GM12878 (cell line): ENCODE data around the gene DTNBP1.

Experiments used
- ASH2L ChIP-seq: fragments of 300-600, 200-600 bp; sonication (generic); IDR thresholded peaks from 2 replicates; pipeline ENCODE4 v1.6.1; 2017; ENCODE audit warnings: low read depth, mild to moderate bottlenecking, borderline replicate concordance
- BCL11A ChIP-seq: IDR thresholded peaks from 2 replicates; pipeline ENCODE4 v1.6.1; 2011; ENCODE audit warnings: low read depth, low read length
- CREM ChIP-seq: IDR thresholded peaks from 2 replicates; pipeline ENCODE4 v1.6.1; 2014; ENCODE audit warnings: antibody characterized with exemption, low read depth
- CTCF ChIP-seq, 3 experiments: IDR thresholded peaks in 2 of 3; conservative IDR thresholded peaks in 1 of 3; 2 replicates each; pipeline ENCODE4 v1.5.1; 2011; ENCODE audit warnings: low read depth in 3 of 3, low read length in 3 of 3, mild to moderate bottlenecking in 3 of 3, control low read depth in 2 of 3, moderate library complexity in 2 of 3, inconsistent platforms in 1 of 3, mixed read lengths in 1 of 3; ENCODE audit not compliant: control insufficient read depth in 2 of 3, insufficient read depth in 1 of 3; ENCODE audit errors: extremely low read depth in 1 of 3
- ETV6 ChIP-seq, 2 experiments: fragments of 450-650 bp in 1 of 2; IDR thresholded peaks in 1 of 2; conservative IDR thresholded peaks in 1 of 2; 2 replicates each; pipeline ENCODE4 v1.6.1; 2014; ENCODE audit warnings: antibody characterized with exemption in 1 of 2, borderline replicate concordance in 1 of 2, low read depth in 1 of 2, mild to moderate bottlenecking in 1 of 2, moderate library complexity in 1 of 2
- FOXM1 ChIP-seq: IDR thresholded peaks from 2 replicates; pipeline ENCODE4 v1.6.1; 2012; ENCODE audit warnings: low read depth, mild to moderate bottlenecking, inconsistent platforms, low read length, moderate library complexity
- IRF3 ChIP-seq: fragments of 450-650 bp; IDR thresholded peaks from 2 replicates; pipeline ENCODE4 v1.6.1; 2014; ENCODE audit warnings: mild to moderate bottlenecking
- MAX ChIP-seq: IDR thresholded peaks from 2 replicates; pipeline ENCODE4 v1.6.1; 2012; ENCODE audit warnings: low read depth, low read length, improper control_type of control experiment
- PBX3 ChIP-seq: IDR thresholded peaks from 2 replicates; pipeline ENCODE4 v1.6.1; 2011; ENCODE audit warnings: mild to moderate bottlenecking, low read depth, low read length, moderate library complexity; ENCODE audit not compliant: insufficient replicate concordance
- POLR2A ChIP-seq: IDR thresholded peaks from 2 replicates; pipeline ENCODE4 v1.6.1; 2011; ENCODE audit warnings: low read depth, mild to moderate bottlenecking, low read length
- TARDBP ChIP-seq: IDR thresholded peaks from 2 replicates; pipeline ENCODE4 v1.6.1; 2016; ENCODE audit warnings: borderline replicate concordance
- ZBTB33 ChIP-seq: fragments of 450-650 bp; IDR thresholded peaks from 2 replicates; pipeline ENCODE4 v1.6.1; 2017; ENCODE audit warnings: mild to moderate bottlenecking

- no peak for TF ChIP-seq MAX
- TF ChIP-seq CTCF (IDR thresholded peaks at IDR 0.05 in 2 of 3, conservative IDR thresholded peaks at IDR 0.05 in 1 of 3; ENCODE audit: control insufficient read depth in 2 of 3, extremely low read depth in 1 of 3, insufficient read depth in 1 of 3, low read depth in 3 of 3, low read length in 3 of 3), result no peak
- no peak for TF ChIP-seq CREM
- TF ChIP-seq POLR2A, result no peak
- no peak for TF ChIP-seq ZBTB33
- no peak for TF ChIP-seq TARDBP
- TF ChIP-seq PBX3, result no peak
- TF ChIP-seq ETV6 (conservative IDR thresholded peaks at IDR 0.05 in 1 of 2, IDR thresholded peaks at IDR 0.05 in 1 of 2; ENCODE audit: borderline replicate concordance in 1 of 2, low read depth in 1 of 2), result no peak
- no peak for TF ChIP-seq IRF3
- TF ChIP-seq BCL11A, result no peak
- no peak for TF ChIP-seq ASH2L
- TF ChIP-seq FOXM1, result no peak
These were observed 147.6 kb downstream of the DTNBP1 start for GRCh38 chr6:15515226-15515625.
